GM12878 (cell line): ENCODE measurements around the gene PROC. TPM values are rescaled to one million over a fixed set of nuclear protein-coding genes. Genes with fewer than 3 reads are reported as not detected.
A peak's percentile ranks its signal among the peaks of the same experiment; 100 is the strongest.

Experiments
- ATAC-seq: fragments of 200-7000 bp; cut with Tn5 transposase; 3 replicates; pipeline ENCODE4 v1.9.1; 2020; ENCODE audit warnings: mild to moderate bottlenecking, moderate library complexity
- BruUV-seq: library from RNA; stranded (reverse); fragments of 400-500 nt; replicated peaks from 2 replicates; lab custom pipeline; 2021; lab: Mats Ljungman, UMichigan
- CTCF ChIA-PET: fragments of 300-600 bp; sonication (Branson Sonifier 250); formaldehyde crosslinking; extraction: SDS; loops from one replicate; lab custom pipeline; 2021; ENCODE audit warnings: inconsistent platforms; lab: Yijun Ruan, JAX
- POLR2A ChIA-PET: fragments of 350-600 bp; formaldehyde crosslinking; extraction: SDS; loops from one replicate; lab custom pipeline; 2021; ENCODE audit warnings: inconsistent platforms; lab: Charles Lee
- RAD21 ChIA-PET: fragments of 300-600 bp; sonication (Branson Sonifier 250); formaldehyde crosslinking; loops from one replicate; lab custom pipeline; 2023; ENCODE audit warnings: antibody characterized with exemption; ENCODE audit not compliant: unreplicated experiment; lab: Charles Lee
- SMC1A ChIA-PET: fragments of 300-600 bp; sonication (Branson Sonifier 250); formaldehyde crosslinking; loops from one replicate; lab custom pipeline; 2023; ENCODE audit not compliant: unreplicated experiment, uncharacterized antibody; lab: Charles Lee
- DNase-seq: peaks from one replicate; pipeline ENCODE4 v3.0.0-alpha.2; 2011; ENCODE audit warnings: low read depth, low spot score
- FAIRE-seq: peaks from 3 replicates; lab custom pipeline; 2011; peaks lifted over from hg19 to GRCh38; lab: Jason Lieb, UNC
- H2AFZ ChIP-seq: 2 replicates; pipeline ENCODE4 v1.6.0; 2011; ENCODE audit warnings: low read depth, low read length, control low read depth; ENCODE audit not compliant: control insufficient read depth
- H3K27ac ChIP-seq: 2 replicates; pipeline ENCODE4 v1.5.1; 2011; ENCODE audit warnings: control low read depth; ENCODE audit not compliant: control insufficient read depth, insufficient read depth
- H3K27me3 ChIP-seq, 2 experiments: replicated peaks in 1 of 2; 2 replicates each; pipeline versions ENCODE4 v1.6.0 to v1.6.1; 2011; ENCODE audit warnings: low read length in 1 of 2; ENCODE audit not compliant: control insufficient read depth in 2 of 2, insufficient read depth in 2 of 2
- H3K36me3 ChIP-seq, 2 experiments: 2 replicates each; pipeline ENCODE4 v1.5.1; 2011; ENCODE audit warnings: low read length in 1 of 2; ENCODE audit not compliant: control insufficient read depth in 2 of 2, insufficient read depth in 2 of 2
- H3K4me1 ChIP-seq: 2 replicates; pipeline ENCODE4 v1.6.1; 2011; ENCODE audit warnings: mild to moderate bottlenecking, low read length, moderate library complexity, mixed read lengths; ENCODE audit not compliant: control insufficient read depth, insufficient read depth
- H3K4me2 ChIP-seq: 2 replicates; pipeline ENCODE4 v1.6.0; 2011; ENCODE audit warnings: control low read depth; ENCODE audit not compliant: control insufficient read depth, insufficient read depth
- H3K4me3 ChIP-seq: fragments of 200-600 bp; sonication (generic); 2 replicates; pipeline ENCODE4 v1.5.1; 2016
- H3K79me2 ChIP-seq: 2 replicates; pipeline ENCODE4 v1.6.0; 2011; ENCODE audit warnings: low read length; ENCODE audit not compliant: control insufficient read depth, insufficient read depth
- H3K9ac ChIP-seq: 2 replicates; pipeline ENCODE4 v1.8.0; 2011; ENCODE audit warnings: low read length, control low read depth, mixed read lengths; ENCODE audit not compliant: control insufficient read depth, insufficient read depth
- H3K9me3 ChIP-seq: replicated peaks from 3 replicates; pipeline ENCODE4 v1.5.1; 2011; ENCODE audit warnings: mild to moderate bottlenecking, low read length; ENCODE audit not compliant: control insufficient read depth, insufficient read depth
- H4K20me1 ChIP-seq: 2 replicates; pipeline ENCODE4 v1.6.0; 2011; ENCODE audit not compliant: control insufficient read depth, insufficient read depth
- BCL11A ChIP-seq: IDR thresholded peaks from 2 replicates; pipeline ENCODE4 v1.6.1; 2011; ENCODE audit warnings: low read depth, low read length
- BMI1 ChIP-seq: fragments of 450-650 bp; IDR thresholded peaks from 2 replicates; pipeline ENCODE4 v1.6.1; 2016; ENCODE audit warnings: mild to moderate bottlenecking, moderate library complexity, borderline replicate concordance
- HCFC1 ChIP-seq: fragments of 150-350 bp; IDR thresholded peaks from 2 replicates; pipeline ENCODE4 v1.6.1; 2014; ENCODE audit warnings: low read length
- HDAC6 ChIP-seq: fragments of 200-600 bp; sonication (generic); IDR thresholded peaks from one replicate; pipeline ENCODE4 v1.8.0; 2017; ENCODE audit warnings: antibody characterized with exemption; ENCODE audit not compliant: unreplicated experiment
- KAT2A ChIP-seq: conservative IDR thresholded peaks from 2 replicates; pipeline ENCODE4 v1.6.1; 2011; ENCODE audit warnings: low read depth, low read length; ENCODE audit not compliant: control insufficient read depth
- SIX5 ChIP-seq: IDR thresholded peaks from 2 replicates; pipeline ENCODE4 v1.6.1; 2011; ENCODE audit warnings: mild to moderate bottlenecking, low read depth, low read length, moderate library complexity; ENCODE audit not compliant: severe bottlenecking
- TAF1 ChIP-seq: IDR thresholded peaks from 2 replicates; pipeline ENCODE4 v1.6.1; 2011; ENCODE audit warnings: mild to moderate bottlenecking, low read depth, low read length, borderline replicate concordance
- TCF7 ChIP-seq: IDR thresholded peaks from 2 replicates; pipeline ENCODE4 v1.6.1; 2014; ENCODE audit warnings: antibody characterized with exemption, borderline replicate concordance
- ZNF217 ChIP-seq: fragments of 450-650 bp; IDR thresholded peaks from 2 replicates; pipeline ENCODE4 v1.6.1; 2017; ENCODE audit warnings: antibody characterized with exemption, mild to moderate bottlenecking
- ZNF384 ChIP-seq: IDR thresholded peaks from 2 replicates; pipeline ENCODE4 v1.6.1; 2012; ENCODE audit warnings: low read depth, mild to moderate bottlenecking, low read length, improper control_type of control experiment, borderline replicate concordance
- WGBS: methylation state at CpG from one replicate; pipeline ENCODE4 v1.1.6; 2016; ENCODE audit warnings: low lambda C conversion rate; ENCODE audit not compliant: insufficient replicate concordance, insufficient coverage; ENCODE audit errors: missing lambda C conversion rate; 5-methylcytosine and 5-hydroxymethylcytosine counted together
- in situ Hi-C: fragments of 300-500 bp; cut with MboI; formaldehyde crosslinking; loops from 9 replicates; pipeline ENCODE4 v1.14.3; 2018; ENCODE audit warnings: mixed read lengths
- intact Hi-C: fragments of 100-400 bp; cut with micrococcal nuclease; formaldehyde crosslinking; loops from one replicate; pipeline ENCODE4 v1.14.2; 2022; ENCODE audit not compliant: unreplicated experiment
- polyA plus RNA-seq, 11 experiments: library from polyadenylated mRNA; depleted of rRNA in 4 of 11; unstranded in 6 of 11; stranded (reverse) in 5 of 11; fragments of >200 nt; fragmentation: Nextera tagmentation in 4 of 11; fragmentation: Illumina TruSeq in 1 of 11; extraction: Ambion mirVana in 4 of 11; extraction: Trizol in 1 of 11; gene quantifications; 1 replicate in 1 of 11; 2 replicates in 10 of 11; pipeline versions ENCODE4 v1.2.1 to v1.2.3, GENCODE V29; 2011 to 2016; ENCODE audit warnings: inconsistent platforms in 2 of 11, missing spikeins in 2 of 11, low read depth in 1 of 11
- total RNA-seq, 4 experiments: library from RNA; depleted of rRNA in 3 of 4; stranded (reverse); fragments of >200 nt in 3 of 4; fragmentation: Illumina TruSeq in 1 of 4; extraction: Trizol in 1 of 4; gene quantifications; 2 replicates each; pipeline versions ENCODE4 v1.2.1 to v1.2.3, GENCODE V29; 2013 to 2021
- TF ChIP-seq, protein P1 (sequence below): fragments of 450-650 bp; IDR thresholded peaks from 2 replicates; pipeline ENCODE4 v1.6.1; 2017; ENCODE audit warnings: low read depth, mild to moderate bottlenecking, moderate library complexity
- TF ChIP-seq, protein P2 (sequence below): fragments of 450-650 bp; IDR thresholded peaks from 2 replicates; pipeline ENCODE4 v1.6.1; 2017; ENCODE audit warnings: mild to moderate bottlenecking, moderate library complexity
- TF ChIP-seq, protein P3 (sequence below): fragments of 450-650 bp; IDR thresholded peaks from 2 replicates; pipeline ENCODE4 v1.6.1; 2016; ENCODE audit warnings: mild to moderate bottlenecking
- TF ChIP-seq, protein P4 (sequence below): fragments of 150-350 bp; IDR thresholded peaks from 2 replicates; pipeline ENCODE4 v1.6.1; 2014; ENCODE audit warnings: mild to moderate bottlenecking, low read depth, low read length

Gene PROC
- total and polyA plus RNA-seq, 10 of the 15 experiments (the other 5 are each of a cell fraction or from before 2014, with no cell fraction given): not detected

DNA sequence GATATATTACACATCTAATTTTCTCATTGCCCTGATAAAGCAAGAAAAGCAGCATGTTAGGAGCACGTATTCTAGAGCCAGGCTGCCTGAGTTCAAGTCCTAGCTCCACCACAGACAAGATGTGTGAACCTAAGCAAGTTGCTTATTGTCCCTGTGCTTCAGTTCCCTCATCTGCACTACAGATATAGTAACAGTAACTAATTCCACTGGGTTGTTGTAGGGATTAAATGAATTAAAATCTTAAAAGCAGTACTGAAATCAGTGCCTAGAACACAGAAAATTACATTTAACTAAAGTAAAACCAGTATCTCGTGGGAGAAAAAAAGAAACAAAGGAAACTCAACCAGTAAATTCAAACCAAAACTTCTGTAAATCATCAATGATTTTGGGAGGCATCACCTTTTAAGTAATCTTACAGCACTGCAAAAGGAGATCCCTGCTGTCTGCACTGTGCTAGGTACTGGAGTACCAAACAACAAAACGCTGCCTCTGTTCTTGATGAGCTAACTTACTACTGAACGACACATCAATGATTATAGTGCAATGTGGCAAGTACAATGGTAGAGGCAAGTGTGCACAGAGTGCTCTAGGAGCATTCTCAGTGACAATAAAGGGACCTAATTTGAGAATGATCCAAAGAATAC is 38.4 kb upstream of the PROC start (continued):
- TF ChIP-seq, protein P1, sequence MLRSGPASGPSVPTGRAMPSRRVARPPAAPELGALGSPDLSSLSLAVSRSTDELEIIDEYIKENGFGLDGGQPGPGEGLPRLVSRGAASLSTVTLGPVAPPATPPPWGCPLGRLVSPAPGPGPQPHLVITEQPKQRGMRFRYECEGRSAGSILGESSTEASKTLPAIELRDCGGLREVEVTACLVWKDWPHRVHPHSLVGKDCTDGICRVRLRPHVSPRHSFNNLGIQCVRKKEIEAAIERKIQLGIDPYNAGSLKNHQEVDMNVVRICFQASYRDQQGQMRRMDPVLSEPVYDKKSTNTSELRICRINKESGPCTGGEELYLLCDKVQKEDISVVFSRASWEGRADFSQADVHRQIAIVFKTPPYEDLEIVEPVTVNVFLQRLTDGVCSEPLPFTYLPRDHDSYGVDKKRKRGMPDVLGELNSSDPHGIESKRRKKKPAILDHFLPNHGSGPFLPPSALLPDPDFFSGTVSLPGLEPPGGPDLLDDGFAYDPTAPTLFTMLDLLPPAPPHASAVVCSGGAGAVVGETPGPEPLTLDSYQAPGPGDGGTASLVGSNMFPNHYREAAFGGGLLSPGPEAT: no peak
- TF ChIP-seq BMI1: no peak

DNA sequence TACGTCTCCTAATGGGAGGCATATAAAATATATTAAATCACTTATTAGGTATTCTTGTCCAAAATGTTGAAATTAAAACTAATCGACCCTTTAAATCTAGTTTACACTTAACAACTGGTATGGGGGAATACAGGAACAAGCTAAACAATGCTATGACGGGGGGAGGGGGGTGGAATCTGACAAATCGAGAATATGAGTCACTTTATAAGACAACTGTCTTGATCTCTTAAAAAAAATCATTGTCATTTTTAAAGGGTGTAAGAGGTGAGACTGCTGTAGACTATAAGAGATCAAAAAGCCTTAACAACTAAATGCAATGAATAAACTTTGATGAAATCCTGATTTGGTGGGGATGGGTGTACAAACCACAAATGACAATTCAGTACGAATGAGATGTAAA is 36.5 kb upstream of the PROC start:
- H3K9ac ChIP-seq: no peak overlapping the region
- DNase-seq (no peak), ATAC-seq (no peak), FAIRE-seq (peak; percentile 13)
- no peaks in the 10 kb centered on the region; a peak in 1 of 4 replicates for H3K36me3 ChIP-seq
- no peak overlapping the region for H2AFZ ChIP-seq
- SMC1A ChIA-PET: interaction anchor here (0.5 to 1.1 kb wide), 3 partner anchors 17 to 33 kb away, joined by 3 to 4 read pairs (median 3); no protein-coding TSS in a partner anchor
- no peak overlapping the region for H3K27ac ChIP-seq
- H3K4me3 ChIP-seq: no peak overlapping the region
- POLR2A ChIA-PET: no interaction called here
- H3K4me2 ChIP-seq: no peak overlapping the region
- intact Hi-C loops: no loop called here
- no peaks in the 10 kb centered on the region; the same call in 1 of the 3 replicates for H3K9me3 ChIP-seq
- no TSS peak for BruUV-seq
- H3K27me3 ChIP-seq: no peaks in the 10 kb centered on the region
- 86% methylated on average over 5 of the region's 5 CpGs for WGBS
- RAD21 ChIA-PET: no interaction called here
- peaks cover 77% of the 10 kb centered on the region for H3K79me2 ChIP-seq
- CTCF ChIA-PET: interaction anchor here (0.9 kb wide), 1 partner anchor 34 kb away, joined by 3 read pairs; no protein-coding TSS in a partner anchor
- H4K20me1 ChIP-seq: no peaks in the 10 kb centered on the region
- in situ Hi-C loops: loop anchor here (25.0 kb wide), 1 partner anchor 719 kb away; the partner anchor contains the start of gene GYPC
- no peaks in the 10 kb centered on the region for H3K4me1 ChIP-seq
- TF ChIP-seq ZNF384 (no peak), ZNF217 (no peak), HCFC1 (no peak), TAF1 (no peak), HDAC6 (no peak), TCF7 (no peak), KAT2A (no peak), BCL11A (no peak), SIX5 (no peak)
- TF ChIP-seq, protein P2, sequence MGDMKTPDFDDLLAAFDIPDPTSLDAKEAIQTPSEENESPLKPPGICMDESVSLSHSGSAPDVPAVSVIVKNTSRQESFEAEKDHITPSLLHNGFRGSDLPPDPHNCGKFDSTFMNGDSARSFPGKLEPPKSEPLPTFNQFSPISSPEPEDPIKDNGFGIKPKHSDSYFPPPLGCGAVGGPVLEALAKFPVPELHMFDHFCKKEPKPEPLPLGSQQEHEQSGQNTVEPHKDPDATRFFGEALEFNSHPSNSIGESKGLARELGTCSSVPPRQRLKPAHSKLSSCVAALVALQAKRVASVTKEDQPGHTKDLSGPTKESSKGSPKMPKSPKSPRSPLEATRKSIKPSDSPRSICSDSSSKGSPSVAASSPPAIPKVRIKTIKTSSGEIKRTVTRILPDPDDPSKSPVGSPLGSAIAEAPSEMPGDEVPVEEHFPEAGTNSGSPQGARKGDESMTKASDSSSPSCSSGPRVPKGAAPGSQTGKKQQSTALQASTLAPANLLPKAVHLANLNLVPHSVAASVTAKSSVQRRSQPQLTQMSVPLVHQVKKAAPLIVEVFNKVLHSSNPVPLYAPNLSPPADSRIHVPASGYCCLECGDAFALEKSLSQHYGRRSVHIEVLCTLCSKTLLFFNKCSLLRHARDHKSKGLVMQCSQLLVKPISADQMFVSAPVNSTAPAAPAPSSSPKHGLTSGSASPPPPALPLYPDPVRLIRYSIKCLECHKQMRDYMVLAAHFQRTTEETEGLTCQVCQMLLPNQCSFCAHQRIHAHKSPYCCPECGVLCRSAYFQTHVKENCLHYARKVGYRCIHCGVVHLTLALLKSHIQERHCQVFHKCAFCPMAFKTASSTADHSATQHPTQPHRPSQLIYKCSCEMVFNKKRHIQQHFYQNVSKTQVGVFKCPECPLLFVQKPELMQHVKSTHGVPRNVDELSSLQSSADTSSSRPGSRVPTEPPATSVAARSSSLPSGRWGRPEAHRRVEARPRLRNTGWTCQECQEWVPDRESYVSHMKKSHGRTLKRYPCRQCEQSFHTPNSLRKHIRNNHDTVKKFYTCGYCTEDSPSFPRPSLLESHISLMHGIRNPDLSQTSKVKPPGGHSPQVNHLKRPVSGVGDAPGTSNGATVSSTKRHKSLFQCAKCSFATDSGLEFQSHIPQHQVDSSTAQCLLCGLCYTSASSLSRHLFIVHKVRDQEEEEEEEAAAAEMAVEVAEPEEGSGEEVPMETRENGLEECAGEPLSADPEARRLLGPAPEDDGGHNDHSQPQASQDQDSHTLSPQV: no peak
- TF ChIP-seq, protein P3, sequence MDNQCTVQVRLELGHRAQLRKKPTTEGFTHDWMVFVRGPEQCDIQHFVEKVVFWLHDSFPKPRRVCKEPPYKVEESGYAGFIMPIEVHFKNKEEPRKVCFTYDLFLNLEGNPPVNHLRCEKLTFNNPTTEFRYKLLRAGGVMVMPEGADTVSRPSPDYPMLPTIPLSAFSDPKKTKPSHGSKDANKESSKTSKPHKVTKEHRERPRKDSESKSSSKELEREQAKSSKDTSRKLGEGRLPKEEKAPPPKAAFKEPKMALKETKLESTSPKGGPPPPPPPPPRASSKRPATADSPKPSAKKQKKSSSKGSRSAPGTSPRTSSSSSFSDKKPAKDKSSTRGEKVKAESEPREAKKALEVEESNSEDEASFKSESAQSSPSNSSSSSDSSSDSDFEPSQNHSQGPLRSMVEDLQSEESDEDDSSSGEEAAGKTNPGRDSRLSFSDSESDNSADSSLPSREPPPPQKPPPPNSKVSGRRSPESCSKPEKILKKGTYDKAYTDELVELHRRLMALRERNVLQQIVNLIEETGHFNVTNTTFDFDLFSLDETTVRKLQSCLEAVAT: no peak
- TF ChIP-seq, protein P4, sequence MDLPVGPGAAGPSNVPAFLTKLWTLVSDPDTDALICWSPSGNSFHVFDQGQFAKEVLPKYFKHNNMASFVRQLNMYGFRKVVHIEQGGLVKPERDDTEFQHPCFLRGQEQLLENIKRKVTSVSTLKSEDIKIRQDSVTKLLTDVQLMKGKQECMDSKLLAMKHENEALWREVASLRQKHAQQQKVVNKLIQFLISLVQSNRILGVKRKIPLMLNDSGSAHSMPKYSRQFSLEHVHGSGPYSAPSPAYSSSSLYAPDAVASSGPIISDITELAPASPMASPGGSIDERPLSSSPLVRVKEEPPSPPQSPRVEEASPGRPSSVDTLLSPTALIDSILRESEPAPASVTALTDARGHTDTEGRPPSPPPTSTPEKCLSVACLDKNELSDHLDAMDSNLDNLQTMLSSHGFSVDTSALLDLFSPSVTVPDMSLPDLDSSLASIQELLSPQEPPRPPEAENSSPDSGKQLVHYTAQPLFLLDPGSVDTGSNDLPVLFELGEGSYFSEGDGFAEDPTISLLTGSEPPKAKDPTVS: no peak
